ENCODE measurements around the gene GFM2.
"Not testable (repeated sequence)": the region's sequence is repeated elsewhere in the genome, so short reads cannot be mapped to it uniquely, and the experiment has no call there.

The GFM2 gene

GRCh38 chr5:74686962-74687751 lies 79.8 kb downstream of the GFM2 start:
- no peaks in the 10 kb centered on the region for H3K27me3 ChIP-seq (ENCODE audit: control insufficient read depth, insufficient read depth, low read length)
- peaks cover 2% of the 10 kb centered on the region for H3K36me3 ChIP-seq (ENCODE audit: control insufficient read depth, insufficient read depth, low read length)
- H3K4me3 ChIP-seq (ENCODE audit: low read length): peak overlapping the region; percentile 75
- H3K4me1 ChIP-seq (ENCODE audit: control insufficient read depth, insufficient read depth, low read length): no peaks in the 10 kb centered on the region
- H3K9ac ChIP-seq (ENCODE audit: low read length): no peak overlapping the region
- no peak overlapping the region for H3K27ac ChIP-seq (ENCODE audit: low read depth, low read length)

GRCh38 chr5:74685979-74686631 lies 80.8 kb downstream of the GFM2 start:
- no peaks in the 10 kb centered on the region for H3K27me3 ChIP-seq (ENCODE audit: control insufficient read depth, insufficient read depth, low read length)
- no peaks in the 10 kb centered on the region for H3K4me1 ChIP-seq (ENCODE audit: control insufficient read depth, insufficient read depth, low read length)
- H3K36me3 ChIP-seq (ENCODE audit: control insufficient read depth, insufficient read depth, low read length): peaks cover 2% of the 10 kb centered on the region
- H3K27ac ChIP-seq (ENCODE audit: low read depth, low read length): peak overlapping the region; percentile 86
- H3K4me3 ChIP-seq (ENCODE audit: low read length): peak overlapping the region; percentile 75
- H3K9ac ChIP-seq (ENCODE audit: low read length): peak overlapping the region; percentile 66

DNA sequence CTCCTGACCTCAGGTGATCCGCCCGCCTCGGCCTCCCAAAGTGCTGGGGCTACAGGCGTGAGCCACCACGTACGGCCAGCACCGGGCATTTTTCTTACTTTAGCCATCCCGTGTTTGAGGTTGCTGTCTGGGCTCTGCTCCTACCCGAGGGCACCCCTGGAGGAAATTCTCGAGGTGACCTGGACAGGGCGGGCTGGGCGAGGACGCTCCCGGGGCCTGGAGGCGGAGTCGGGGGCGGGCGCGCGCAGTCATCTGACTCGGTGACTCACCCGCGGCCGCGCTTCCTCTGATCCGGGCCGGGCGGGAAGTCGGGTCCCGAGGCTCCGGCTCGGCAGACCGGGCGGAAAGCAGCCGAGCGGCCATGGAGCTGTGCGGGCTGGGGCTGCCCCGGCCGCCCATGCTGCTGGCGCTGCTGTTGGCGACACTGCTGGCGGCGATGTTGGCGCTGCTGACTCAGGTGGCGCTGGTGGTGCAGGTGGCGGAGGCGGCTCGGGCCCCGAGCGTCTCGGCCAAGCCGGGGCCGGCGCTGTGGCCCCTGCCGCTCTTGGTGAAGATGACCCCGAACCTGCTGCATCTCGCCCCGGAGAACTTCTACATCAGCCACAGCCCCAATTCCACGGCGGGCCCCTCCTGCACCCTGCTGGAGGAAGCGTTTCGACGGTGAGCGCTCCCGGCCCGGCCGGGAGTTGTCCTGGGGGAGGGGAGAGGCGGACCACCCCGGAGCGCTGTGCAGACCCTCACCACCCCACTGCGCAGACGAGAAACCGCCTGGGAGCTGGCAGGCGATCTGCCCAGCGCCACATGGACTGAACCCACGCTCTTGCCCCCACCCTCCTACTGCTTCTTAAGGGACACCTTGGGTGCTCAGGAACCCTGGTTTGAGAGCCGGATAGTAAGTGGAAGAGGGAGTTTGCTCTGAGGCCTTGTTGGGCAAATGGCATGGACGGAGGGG lies 81.7 kb downstream of the GFM2 start, which contains the start of gene HEXB:
Gene HEXB, plus strand, starts transcription at position 334 of the 952 bp plus-strand sequence. Its CDS starts 28 bp downstream, at position 362.
- Histone ChIP-seq H3K4me3 (ENCODE audit: low read length) (peak within 1 kb of the TSS; percentile 75), H3K27me3 (ENCODE audit: control insufficient read depth, insufficient read depth, low read length) (no peaks in the 10 kb centered on the region), H3K4me1 (ENCODE audit: control insufficient read depth, insufficient read depth, low read length) (no peaks in the 10 kb centered on the region), H3K9ac (ENCODE audit: low read length) (peak within 1 kb of the TSS; percentile 66), H3K27ac (ENCODE audit: low read depth, low read length) (peak within 1 kb of the TSS; percentile 86), H3K36me3 (ENCODE audit: control insufficient read depth, insufficient read depth, low read length) (no peaks in the 10 kb centered on the region)

DNA sequence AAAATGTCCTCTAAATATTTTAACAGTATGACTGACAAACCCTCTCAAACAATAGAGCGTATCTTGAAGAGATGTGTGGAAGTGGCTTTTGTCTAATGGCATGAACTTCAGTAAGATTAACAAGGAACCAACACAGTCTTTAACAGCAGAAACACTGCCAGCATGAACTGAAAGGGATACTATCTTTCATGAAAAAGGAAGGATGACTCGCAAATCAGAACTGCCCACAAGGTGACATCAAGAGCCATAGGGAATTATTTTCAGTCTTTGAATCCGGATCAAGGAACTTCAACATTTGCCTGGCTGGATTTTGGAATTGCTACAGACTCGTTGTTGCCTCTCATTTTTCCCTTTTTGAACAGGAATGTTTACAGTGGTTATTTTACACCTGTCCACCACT lies 87.0 kb downstream of the GFM2 start:
- Histone ChIP-seq H3K4me1 (ENCODE audit: control insufficient read depth, insufficient read depth, low read length) (no peaks in the 10 kb centered on the region), H3K36me3 (ENCODE audit: control insufficient read depth, insufficient read depth, low read length) (no peaks in the 10 kb centered on the region), H3K27ac (ENCODE audit: low read depth, low read length) (no peak overlapping the region), H3K9ac (ENCODE audit: low read length) (no peak overlapping the region), H3K27me3 (ENCODE audit: control insufficient read depth, insufficient read depth, low read length) (no peaks in the 10 kb centered on the region), H3K4me3 (ENCODE audit: low read length) (no peak overlapping the region)

GRCh38 chr5:74679300-74679699 lies 87.6 kb downstream of the GFM2 start:
- H3K27me3 ChIP-seq (ENCODE audit: control insufficient read depth, insufficient read depth, low read length); H3K4me1 ChIP-seq (ENCODE audit: control insufficient read depth, insufficient read depth, low read length); H3K36me3 ChIP-seq (ENCODE audit: control insufficient read depth, insufficient read depth, low read length); H3K4me3 ChIP-seq (ENCODE audit: low read length); H3K27ac ChIP-seq (ENCODE audit: low read depth, low read length); H3K9ac ChIP-seq (ENCODE audit: low read length): not testable (repeated sequence)

DNA sequence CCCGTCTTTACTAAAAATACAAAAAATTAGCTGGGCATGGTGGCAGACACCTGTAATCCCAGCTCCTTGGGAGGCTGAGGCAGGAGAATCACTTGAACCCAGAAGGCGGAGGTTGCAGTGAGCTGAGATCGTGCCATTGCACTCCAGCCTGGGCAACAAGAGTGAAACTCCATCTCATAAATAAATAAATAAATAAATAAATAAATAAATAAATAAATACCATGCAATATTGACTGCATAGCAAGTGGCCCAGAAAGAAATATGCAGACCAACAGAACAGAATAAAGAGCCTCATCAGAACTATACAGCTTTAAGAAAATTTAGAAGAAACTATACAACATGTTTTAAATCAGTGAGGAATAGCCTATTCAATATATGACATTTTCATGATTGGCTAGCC lies 88.8 kb downstream of the GFM2 start:
- not testable (repeated sequence) for H3K27ac ChIP-seq (ENCODE audit: low read depth, low read length); H3K9ac ChIP-seq (ENCODE audit: low read length); H3K4me1 ChIP-seq (ENCODE audit: control insufficient read depth, insufficient read depth, low read length); H3K4me3 ChIP-seq (ENCODE audit: low read length); H3K36me3 ChIP-seq (ENCODE audit: control insufficient read depth, insufficient read depth, low read length); H3K27me3 ChIP-seq (ENCODE audit: control insufficient read depth, insufficient read depth, low read length)

DNA sequence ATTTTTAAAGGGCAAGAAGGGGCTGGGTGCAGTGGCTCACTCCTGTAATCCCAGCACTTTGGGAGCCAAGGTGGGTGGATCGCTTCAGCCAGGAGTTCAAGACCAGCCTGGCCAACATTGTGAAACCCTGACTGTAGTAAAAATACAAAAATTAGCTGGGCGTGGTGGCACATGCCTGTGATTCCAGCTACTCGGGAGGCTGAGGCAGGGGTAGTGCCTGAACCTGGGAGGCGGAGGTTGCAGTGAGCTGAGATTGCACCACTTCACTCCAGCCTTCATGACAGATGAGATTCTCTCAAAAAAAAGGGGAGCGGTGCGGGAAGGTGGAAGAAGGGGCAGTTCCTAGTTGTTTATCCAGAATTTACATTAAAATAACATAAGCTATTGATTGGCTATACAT lies 90.5 kb downstream of the GFM2 start:
- not testable (repeated sequence) for H3K36me3 ChIP-seq (ENCODE audit: control insufficient read depth, insufficient read depth, low read length); H3K4me1 ChIP-seq (ENCODE audit: control insufficient read depth, insufficient read depth, low read length); H3K27ac ChIP-seq (ENCODE audit: low read depth, low read length)

GRCh38 chr5:74673011-74673790 lies 93.7 kb downstream of the GFM2 start:
- Histone ChIP-seq H3K36me3 (ENCODE audit: control insufficient read depth, insufficient read depth, low read length) (no peaks in the 10 kb centered on the region), H3K9ac (ENCODE audit: low read length) (no peak overlapping the region), H3K27me3 (ENCODE audit: control insufficient read depth, insufficient read depth, low read length) (no peaks in the 10 kb centered on the region), H3K4me3 (ENCODE audit: low read length) (peak overlapping the region; percentile 44), H3K27ac (ENCODE audit: low read depth, low read length) (peak overlapping the region; percentile 18), H3K4me1 (ENCODE audit: control insufficient read depth, insufficient read depth, low read length) (peaks cover 4% of the 10 kb centered on the region)

More for the DNA sequence above, 90.5 kb downstream of the GFM2 start:
- H3K4me3 ChIP-seq (ENCODE audit: low read length); H3K27me3 ChIP-seq (ENCODE audit: control insufficient read depth, insufficient read depth, low read length); H3K9ac ChIP-seq (ENCODE audit: low read length): not testable (repeated sequence)

- Histone ChIP-seq H3K9ac (ENCODE audit: low read length) (no peak overlapping the region), H3K27me3 (ENCODE audit: control insufficient read depth, insufficient read depth, low read length) (no peaks in the 10 kb centered on the region), H3K4me1 (ENCODE audit: control insufficient read depth, insufficient read depth, low read length) (peaks cover 4% of the 10 kb centered on the region), H3K4me3 (ENCODE audit: low read length) (no peak overlapping the region), H3K36me3 (ENCODE audit: control insufficient read depth, insufficient read depth, low read length) (no peaks in the 10 kb centered on the region), H3K27ac (ENCODE audit: low read depth, low read length) (no peak overlapping the region)
These were observed 94.6 kb downstream of the GFM2 start for GRCh38 chr5:74672215-74672877.

Measured in rectal smooth muscle tissue (tissue), 1 donor.